NCI-H526 treated with DMSO at 0.1 percent for 48 hours (cell line): ENCODE measurements around the gene SLFN13.
"Not testable (repeated sequence)": the region's sequence is repeated elsewhere in the genome, so short reads cannot be mapped to it uniquely, and the experiment has no call there.

Source experiments
- DNase-seq: peaks from one replicate; lab custom pipeline; 2025; lab: John Stamatoyannopoulos, UW

Gene SLFN13, protein sequence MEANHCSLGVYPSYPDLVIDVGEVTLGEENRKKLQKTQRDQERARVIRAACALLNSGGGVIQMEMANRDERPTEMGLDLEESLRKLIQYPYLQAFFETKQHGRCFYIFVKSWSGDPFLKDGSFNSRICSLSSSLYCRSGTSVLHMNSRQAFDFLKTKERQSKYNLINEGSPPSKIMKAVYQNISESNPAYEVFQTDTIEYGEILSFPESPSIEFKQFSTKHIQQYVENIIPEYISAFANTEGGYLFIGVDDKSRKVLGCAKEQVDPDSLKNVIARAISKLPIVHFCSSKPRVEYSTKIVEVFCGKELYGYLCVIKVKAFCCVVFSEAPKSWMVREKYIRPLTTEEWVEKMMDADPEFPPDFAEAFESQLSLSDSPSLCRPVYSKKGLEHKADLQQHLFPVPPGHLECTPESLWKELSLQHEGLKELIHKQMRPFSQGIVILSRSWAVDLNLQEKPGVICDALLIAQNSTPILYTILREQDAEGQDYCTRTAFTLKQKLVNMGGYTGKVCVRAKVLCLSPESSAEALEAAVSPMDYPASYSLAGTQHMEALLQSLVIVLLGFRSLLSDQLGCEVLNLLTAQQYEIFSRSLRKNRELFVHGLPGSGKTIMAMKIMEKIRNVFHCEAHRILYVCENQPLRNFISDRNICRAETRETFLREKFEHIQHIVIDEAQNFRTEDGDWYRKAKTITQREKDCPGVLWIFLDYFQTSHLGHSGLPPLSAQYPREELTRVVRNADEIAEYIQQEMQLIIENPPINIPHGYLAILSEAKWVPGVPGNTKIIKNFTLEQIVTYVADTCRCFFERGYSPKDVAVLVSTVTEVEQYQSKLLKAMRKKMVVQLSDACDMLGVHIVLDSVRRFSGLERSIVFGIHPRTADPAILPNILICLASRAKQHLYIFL

DNA sequence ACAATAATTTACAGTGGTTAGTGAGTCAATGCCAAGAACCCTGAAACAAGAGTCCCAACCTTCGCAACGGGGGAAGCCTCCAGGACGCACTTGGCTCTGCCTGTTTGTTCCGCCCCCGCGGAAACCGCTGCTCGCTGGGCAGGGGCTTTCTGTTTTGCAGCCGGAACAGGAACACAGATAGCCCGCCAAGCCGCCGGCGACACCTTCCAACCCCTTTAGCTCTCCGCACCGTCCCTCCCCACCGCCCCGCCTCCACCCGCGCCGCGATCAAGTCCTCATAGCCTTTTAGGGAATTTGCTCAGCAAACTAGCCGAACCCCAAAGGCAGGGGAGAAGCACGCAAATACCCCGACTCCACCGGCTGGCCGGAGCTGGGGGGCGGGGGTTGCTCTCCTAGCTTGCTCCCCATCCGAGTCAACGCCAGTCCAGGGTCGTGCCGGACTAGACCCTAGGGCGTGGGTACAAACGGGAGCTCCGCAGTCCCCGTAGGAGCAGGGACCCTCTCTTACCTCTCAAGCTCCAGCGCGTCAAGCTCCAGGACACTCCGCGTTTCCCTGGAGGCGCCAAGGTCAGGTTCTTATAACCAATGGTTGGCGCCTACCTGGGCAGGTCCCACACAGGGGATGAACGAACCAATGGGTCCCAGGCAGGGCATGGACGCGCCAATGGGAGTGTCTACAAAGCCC is at the start of gene SLFN13:
SLFN13 (minus strand) TSS at position 553 of the 685 bp plus-strand sequence. CDS start 3,086 bp downstream, outside the sequence.
- DNase-seq, result no peak

DNA sequence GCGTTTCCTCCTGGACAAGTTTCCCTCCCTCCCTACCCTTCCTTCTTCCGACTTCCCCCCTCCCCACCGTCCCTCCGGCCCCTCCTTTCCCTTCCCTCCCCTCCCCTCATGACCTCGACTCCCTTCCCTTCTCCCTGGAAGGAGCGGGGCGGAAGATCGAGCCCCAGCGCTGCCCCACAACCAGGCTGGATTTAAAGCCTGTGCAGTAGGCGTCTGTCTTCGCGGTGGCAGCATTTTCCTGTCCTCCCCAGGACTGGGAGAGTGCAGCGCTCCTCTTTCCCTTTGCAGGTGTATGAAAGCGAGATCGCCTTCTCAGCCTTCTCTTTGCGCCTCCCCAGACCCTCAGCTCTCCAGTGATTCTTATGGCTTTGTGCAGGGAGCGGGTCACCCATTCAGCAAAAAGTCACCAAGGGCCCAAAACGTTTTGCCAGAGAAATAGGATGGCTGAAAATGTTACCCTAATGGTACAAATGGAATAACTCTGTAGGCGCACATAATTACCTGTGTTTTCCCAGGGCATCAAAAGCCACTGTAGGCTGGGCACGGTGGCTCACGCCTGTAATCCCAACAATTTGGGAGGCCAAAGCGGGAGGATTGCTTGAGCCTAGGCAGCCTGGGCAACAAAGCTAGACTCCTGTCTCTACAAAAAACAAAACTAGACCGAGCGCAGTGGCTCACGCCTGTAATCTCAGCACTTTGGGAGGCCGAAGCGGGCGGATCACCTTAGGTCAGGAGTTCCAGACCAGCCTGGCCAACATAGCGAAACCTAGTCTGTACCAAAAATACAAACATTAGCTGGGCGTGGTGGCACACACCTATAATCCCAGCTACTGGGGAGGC is 48.1 kb upstream of the SLFN13 start:
- no peak for DNase-seq

DNA sequence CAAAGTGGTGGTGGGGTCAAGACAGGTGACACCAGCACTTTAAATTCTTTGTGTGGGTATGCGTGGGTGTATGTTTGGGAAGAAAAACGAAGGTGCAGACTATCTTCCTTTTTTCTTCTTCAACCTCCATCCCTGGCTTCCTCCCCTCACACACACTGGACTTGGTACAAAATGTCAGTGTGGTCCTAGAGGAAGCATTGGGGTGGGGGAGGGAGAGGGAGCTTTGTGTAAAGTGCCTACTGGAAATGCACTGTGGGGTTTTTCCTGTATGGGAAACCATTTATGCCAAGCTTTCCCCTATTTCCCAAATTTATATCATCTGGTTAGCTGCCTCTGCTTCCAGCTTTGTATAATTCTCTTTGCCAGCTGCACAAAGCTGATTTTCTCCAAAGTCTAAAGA is 44.5 kb upstream of the SLFN13 start:
- DNase-seq, result no peak

DNA sequence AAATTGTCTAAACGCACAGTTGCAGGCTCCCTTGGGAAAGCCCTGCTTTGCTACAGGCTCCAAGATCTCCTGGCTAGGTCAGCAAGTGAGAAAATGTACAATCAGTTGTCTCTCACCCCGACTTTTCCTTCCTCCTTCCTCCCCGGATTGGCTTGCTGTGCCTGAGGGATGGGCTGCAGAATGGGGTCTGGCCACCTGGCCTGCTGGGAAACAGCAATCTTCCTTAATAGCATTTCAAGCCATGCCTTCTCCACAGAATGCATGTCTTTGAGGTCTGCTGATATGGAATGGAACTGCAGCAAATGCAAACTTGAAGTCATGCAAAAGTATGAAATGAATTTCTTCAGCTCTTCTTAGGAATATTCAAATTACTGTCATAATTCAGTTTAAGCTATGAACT is 42.9 kb upstream of the SLFN13 start:
- DNase-seq, result no peak

DNA sequence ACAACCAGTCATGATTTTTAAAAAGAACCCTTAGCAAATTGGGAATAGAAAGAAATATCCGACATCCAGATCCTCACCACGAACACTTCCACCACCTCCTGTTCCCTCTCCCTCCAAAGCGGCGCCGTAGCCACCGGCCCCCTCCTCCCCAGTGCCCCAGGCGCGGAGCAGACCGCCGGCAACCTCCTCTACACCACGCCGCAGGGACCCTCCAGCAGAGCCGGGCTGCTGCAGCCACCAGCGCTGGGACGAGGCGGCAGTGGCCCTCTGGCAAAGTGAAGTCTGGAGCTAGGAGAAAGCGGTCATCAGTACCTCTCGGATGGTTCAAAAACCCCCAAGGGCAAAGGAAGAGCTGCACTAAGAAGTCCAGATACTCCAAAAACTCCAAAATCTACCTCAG is 41.4 kb upstream of the SLFN13 start:
- no peak for DNase-seq

DNA sequence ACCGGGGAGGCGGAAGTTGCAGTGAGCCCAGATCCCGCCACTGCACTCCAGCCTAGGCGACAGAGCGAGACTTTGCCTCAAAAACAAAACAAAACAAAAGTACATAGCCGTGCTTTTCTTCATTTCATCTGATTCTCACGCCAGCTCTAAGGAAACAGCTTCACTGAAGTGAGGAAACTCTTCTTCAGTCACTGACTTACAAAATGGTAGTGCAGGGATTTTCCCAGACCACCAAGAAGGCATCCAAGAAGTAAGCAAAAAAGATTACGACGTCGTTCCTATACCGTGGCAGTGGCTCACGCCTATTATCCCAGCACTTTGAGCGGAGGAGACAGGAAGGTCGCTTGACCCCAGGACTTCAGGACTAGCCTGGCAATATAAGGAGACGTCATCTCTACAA is 40.4 kb upstream of the SLFN13 start:
- no peak for DNase-seq

DNA sequence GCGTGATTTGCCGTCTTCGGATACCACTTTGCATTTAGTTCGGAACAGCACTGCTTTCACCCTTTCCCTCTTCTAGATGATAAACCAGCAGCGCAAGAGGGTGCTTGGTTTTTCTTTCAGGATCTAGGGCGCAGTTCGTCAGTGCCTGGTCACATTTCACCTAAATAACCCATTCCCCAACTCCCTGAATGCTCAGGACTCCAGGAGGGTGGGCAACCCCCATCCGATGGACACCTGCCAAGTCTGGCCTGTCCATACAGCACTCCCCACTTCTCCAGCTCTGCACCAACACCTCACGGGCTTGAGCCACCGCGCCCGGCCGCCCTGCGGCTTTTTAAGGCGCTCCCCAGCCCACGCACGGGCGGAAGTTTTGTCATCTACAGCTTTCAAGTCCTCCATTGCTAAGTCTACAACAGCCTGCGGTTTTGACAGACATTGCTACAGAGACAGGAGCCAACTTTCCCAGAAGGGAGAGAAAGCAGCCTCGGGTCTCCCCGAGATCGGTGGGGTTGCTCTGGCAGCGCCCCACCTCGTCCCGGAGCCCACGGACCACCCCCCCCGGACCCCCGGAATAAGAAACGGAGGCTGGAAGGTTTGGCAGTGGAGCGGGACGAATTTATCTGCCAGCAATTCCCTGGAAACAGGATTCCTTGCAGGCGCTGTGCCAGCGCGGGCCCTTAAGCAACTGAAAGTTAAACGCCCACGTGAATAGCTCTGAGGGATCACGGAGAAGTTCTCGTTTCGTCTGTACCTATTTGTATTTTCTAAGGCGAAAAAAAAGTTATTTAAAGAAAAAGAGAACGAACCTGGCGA is 38.6 kb upstream of the SLFN13 start:
- DNase-seq, result no peak

DNA sequence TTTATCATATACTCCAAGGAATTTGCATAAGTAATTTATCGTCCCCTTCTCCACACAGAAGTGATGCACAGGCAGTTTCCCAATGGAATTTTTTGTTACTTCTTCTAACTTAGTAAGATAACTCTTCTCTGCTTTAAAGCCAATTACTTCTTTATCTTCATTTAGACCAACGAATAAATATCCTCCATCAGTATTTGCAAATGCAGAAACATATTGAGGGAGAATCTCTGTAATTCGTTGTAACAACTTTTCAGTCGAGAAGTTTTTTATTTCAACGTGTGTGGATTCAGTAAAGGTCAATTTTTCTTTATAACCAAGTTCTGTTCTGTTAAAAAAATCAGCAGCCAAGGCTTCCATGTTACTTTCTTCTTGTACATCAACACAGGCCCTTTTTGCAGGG is 30.7 kb upstream of the SLFN13 start:
- no peak for DNase-seq

DNA sequence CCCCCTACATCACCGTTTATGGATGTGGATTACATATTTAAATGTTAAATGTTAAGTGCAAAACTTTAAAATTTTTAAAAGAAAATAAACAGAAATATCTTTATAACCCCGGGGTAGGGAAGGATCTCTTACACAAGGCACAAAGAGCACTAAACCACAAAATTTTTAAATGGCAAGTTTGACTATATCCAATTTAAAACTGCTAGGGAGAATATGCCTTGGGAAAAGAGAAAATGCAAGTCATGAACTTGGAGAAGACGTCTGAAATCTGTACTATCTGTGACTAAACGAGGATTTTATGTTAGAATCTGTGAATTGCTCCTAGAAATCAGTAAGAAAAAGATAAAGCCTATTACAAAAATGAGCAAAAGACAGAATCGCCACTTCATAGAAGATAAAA is 28.7 kb upstream of the SLFN13 start:
- DNase-seq, result no peak

DNA sequence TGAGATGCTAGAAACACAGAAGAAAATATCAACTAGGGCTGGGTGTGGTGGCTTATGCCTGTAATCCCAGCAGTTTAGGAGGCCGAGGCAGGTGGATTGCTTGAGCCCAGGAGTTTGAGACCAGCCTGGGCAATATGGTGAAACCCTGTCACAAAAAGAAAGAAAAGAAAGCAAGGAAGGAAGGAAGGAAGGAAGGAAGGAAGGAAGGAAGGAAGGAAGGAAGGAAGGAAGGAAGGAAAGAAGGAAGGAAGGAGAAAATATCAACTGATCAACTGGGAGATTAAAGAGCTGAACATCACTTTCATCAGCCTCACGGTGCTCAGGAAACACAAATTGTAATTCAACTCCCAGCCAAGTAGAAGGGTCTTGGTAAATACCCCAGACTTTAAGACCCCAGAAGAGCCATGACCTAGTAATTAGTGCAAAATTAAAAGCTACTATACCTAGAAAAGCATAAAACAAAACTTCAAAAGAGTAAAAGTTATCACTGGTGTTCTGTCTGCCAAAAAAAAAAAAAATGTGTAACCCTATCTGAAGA is 27.8 kb upstream of the SLFN13 start:
- no peak for DNase-seq

DNA sequence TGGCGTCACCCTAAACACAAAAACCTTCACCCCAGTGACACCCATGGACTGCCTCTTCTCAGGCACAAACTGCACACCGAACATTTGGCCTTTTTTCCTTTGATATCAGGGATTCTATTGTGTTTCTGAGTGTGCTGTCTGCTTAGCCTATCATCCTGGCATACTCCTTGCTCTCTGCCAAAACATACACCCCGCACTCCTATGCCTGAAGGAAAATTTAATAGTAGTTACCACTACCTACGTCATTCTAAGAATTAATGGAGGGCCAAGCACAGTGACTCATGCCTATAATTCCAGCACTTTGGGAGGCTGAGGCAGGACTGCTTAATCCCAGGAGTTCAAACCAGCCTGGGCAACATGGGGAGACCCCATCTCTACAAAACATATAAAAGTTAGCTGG is 19.9 kb upstream of the SLFN13 start:
- no peak for DNase-seq

DNA sequence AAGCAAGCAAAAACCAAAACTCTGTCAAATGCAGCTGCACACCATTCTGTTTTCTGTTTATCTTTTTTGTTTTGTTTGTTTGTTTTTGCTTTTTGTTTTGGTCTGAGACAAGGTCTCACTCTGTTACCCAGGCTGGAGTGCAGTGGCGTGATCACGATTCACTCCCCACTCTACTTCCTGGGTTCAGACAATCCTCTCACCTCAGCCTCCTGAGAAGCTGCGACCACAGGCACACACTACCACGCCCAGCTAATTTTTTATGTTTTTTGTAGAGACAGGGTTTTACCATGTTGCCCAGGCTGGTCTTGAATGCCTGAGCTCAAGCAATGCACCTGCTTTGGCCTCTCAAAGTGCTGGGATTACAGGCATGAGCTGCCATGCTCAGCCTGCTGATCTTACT is 19.3 kb upstream of the SLFN13 start:
- DNase-seq, result no peak

DNA sequence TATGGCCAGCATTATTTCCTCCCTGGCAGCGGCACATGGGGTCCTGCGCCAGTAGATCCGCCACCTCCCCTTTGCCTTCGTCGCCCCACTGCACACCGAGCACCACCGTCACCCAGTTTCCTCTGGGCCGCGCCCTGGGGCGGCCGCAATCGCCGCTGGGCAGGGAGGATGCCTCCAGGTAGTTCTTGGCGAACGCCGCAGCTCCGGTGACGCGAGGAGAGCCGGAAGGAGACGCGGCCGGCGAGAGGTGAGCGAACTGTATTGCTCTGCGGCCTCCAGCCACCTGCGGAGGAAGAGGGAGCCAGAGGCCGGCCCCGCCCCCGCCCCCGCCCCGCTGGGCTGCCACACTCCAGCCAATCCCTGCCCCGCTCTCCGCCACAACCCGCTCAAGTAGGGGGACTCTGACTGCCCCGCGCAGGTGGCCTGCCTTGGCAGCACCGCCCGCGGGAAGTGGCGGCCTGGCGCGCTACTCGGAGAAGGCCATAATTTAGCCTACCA is 11.8 kb upstream of the SLFN13 start:
- no peak for DNase-seq

DNA sequence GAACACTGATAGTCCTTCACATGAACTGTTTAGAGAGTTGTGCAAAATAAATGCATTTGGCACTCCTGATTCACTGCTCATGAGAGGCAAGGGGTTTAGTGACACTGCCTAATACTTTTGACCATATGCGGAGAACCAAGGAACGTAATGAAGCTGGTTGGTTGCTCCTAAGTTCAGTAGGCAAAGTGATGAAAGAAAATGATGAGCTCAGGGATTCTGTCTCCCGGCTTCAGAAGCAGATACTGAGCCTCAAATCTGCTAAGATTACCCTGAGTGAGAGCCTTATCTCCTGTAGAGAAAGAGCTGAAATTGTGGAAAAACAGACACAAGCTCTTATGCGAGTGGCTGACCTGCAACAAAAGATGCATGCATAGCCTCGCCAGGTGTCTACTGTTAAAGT is 5.5 kb upstream of the SLFN13 start:
- DNase-seq, result not testable (repeated sequence)

DNA sequence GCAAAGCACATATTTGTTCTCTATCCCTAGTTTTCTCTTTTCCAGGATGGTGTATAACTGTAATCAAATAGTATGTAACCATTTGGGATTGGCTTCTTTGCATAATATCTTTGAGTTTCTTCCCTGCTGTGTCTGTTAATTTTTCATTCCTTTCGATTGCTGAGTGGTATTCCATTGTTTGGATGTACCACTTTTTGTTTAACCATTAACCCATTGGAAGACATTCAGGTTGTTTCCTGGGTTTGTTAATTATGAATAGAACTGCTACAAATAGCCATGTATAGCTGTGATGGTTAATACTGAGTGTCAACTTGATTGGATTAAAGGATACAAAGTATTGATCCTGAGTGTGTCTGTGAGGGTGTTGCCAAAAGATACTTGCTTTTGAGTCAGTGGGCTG is 4.6 kb upstream of the SLFN13 start:
- no peak for DNase-seq

DNA sequence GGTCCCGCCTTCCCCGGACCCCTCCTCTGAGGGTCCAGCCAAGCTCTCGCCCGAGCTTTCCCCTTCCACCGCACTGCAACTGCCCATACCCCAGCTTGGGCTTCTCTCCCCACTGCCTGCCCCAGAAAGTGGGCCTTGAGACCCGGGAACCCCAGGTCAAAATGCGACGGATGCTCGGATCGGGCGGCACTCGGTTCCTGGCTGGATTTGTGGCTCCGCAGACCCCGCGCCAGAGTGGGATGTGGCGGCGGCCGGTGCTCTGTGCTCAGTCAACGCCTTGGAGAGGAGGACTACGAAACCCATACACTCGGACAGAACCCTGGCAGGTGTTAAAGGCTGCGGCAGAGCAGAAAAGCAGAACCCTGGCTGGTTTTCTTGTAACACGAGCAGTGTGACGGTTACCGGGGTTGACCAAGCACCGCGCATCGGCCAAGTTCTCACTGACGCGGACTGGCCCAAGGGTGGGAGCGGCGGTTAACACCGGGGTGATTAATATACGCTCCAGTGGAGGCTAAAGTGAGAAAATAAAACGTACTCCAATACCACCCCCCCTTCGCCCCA is 885 bp upstream of the SLFN13 start:
- no peak for DNase-seq

DNA sequence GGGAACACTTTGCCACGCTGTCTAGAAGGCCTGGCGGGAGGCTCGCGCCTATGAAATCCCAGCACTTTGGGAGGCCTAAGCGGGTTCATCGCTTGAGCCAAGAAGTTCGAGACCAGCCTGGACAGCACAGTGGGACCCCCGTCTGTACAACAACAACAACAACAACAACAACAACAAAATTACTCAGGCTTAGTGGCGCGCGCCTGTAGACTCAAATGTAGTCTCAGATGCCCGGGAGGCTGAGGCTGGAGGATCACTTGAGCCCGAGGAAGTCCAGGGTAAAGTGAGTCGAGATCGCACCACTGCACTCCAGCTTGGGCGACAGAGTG is 297 bp upstream of the SLFN13 start:
- DNase-seq, result no peak

DNA sequence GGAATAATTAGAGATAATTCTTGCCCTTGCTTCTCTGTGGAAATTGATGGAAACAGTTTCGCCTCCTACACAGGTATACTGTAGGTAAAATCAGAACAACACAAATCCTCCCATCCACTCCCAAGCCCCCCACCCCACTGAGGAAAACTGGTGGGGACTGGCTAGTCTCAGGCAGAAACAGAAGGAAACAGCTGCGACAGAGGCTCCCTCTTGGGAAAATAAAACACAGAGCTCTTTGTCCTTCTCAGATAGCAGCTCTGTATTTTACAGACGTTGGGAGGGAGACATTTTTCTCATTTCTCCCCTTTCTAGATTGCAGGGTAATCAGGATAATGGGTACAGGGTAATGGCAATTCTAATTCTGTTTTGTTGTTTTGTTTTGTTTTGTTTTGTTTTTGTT is 1.1 kb downstream of the SLFN13 start:
- no peak for DNase-seq

DNA sequence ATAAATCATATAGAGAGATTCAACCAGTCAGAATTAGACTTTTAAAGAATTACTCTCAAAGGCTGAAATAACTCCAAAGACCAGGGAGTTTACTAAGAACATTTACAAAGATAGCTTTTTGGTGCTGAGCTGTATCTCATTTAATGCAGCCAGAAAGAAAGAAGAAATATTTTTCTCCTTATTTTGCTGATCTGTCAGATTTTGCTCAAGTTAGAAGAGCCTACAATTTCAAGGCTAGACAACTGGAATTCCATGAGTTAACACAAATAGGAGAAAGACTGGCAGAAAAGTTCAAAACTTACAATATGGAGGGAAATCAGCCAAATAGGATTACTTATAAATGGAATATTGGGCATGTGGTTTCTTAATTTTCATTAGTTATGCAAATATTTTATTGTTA is 10.1 kb downstream of the SLFN13 start:
- no peak for DNase-seq
